NCI-H774 (cell line): ENCODE measurements around the gene TRMT10B.

Experiments
- DNase-seq: peaks from one replicate; lab custom pipeline; 2025; lab: John Stamatoyannopoulos, UW

The TRMT10B gene, protein sequence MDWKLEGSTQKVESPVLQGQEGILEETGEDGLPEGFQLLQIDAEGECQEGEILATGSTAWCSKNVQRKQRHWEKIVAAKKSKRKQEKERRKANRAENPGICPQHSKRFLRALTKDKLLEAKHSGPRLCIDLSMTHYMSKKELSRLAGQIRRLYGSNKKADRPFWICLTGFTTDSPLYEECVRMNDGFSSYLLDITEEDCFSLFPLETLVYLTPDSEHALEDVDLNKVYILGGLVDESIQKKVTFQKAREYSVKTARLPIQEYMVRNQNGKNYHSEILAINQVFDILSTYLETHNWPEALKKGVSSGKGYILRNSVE

DNA sequence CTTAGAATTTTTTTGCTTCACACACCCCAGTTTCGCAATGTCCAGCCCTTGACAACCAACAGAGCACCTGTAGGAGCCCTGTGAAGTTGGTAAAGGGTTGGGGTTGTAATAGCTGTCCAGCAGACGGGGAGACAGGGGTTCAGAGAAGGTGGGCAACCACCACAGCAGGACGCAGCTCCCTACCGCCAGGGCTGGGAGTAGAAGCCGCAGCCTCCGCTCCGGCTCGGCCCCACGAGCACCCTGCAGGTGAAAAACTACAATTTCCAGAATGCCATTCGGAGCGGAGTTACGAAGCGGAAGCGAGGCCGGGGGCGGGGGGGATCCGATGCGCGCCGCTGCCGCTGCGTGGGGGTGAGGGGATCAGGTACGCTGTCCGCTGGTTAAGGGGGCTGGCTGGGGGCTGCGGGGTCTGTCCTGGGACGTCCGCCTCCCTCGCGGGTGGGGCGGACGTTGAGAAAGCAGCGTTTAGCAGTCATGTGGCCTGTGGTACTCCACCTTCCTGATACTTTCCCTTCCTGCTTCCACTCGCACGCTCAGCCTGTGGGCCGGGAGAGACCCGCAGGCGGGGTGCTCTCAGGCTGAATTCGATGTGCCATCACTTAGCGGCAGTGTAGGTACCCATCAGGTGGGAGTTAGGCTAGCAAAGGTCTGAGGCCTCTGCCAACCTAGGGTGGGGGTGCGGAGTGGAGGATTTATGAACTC lies at the start of gene TRMT10B:
Gene TRMT10B, plus strand, starts transcription at position 317 of the 702 bp plus-strand sequence. CDS start 8,127 bp downstream, outside the sequence.
- peak; percentile 25 for DNase-seq

DNA sequence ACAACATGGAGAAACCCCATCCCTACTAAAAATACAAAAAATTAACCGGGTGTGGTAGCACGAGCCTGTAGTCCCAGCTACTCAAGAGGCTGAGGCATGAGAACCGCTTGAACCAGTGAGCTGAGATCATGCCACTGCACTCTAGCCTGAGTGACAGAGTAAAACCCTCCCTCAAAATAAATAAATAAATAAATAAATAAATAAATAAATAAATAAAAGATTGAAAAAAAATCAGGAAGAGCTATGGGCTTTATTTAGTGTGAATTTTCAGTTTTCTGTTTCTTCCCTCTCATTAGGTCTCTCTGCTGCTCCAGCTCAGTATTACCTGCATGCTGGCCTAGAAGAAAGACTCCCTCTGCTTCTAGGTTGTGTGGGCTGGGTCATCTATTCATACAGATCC lies 47.8 kb upstream of the TRMT10B start:
- no peak for DNase-seq

DNA sequence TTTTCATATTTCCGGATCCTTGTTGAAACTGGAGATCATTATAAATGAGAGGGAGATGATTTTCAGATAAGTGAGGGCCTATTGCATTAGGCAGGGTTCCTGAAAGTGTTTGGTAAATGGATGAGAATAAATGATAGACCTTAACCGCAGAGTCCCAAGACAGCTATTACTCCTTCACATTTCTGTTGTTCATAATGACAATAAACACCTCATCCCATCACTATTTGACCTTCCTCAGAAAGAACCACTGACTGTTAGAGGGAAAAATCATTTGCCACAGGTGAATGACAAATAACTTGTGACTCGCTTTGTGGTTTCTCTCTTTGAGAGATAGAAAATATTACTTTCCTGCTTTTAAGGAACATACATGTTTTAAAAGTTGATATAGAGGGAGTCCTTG lies 47.3 kb upstream of the TRMT10B start:
- DNase-seq: no peak

DNA sequence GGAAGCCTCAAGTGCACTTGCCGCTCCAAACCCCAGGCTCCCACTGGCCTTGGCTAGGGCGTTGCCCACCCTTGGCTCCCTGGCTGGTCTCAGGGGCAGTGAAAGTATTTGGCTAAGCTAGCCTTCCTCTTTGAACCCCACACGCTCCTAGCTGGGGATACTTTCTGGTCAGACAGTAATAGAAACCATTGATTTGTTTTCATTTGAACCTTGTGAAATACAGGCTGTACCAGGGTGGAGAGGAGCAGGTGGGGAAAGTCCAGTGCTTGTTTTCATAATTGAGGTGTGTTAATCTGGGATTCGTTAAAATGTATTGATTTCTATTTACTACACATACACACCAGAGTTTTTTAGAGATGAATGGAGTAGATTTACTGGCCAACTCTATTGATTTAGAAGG lies 45.9 kb upstream of the TRMT10B start:
- DNase-seq: no peak

DNA sequence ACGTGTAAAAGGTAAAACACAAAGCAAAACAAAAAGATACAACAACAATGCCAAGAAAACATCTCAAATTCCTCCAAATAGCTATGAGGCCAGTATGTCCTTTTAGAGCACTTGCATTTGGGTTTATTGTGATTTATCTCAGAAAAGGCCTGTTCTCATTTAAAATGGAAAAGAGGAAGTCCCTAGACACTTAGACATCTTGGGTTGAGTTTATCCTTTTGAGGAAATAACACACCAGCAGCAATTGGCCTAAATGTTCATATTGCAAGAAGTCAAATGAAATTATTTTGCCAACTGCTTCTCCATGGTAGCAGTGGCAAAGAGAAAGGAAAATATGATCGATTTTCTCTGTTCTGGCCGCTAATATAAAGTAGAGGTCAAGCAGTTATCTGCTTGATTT lies 43.6 kb upstream of the TRMT10B start:
- no peak for DNase-seq

DNA sequence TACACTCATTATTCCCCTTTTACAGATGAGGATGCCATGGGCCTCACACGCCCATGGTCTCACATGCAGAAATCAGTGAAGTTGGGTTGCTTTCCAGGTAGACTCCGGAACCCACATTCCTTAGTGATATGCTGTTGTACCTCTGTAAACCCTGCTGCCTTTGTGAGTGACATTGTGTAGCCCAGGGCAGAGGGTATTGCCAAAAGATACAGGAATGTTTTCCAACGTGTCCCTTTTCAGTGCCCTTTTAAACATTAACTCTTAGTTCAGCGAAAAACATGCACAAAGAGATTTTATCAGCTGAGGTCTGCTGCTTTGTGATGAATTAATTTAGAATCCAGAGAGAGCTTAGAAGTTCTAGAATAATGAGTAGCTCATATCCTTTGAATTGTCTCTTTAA lies 38.3 kb upstream of the TRMT10B start:
- no peak for DNase-seq

DNA sequence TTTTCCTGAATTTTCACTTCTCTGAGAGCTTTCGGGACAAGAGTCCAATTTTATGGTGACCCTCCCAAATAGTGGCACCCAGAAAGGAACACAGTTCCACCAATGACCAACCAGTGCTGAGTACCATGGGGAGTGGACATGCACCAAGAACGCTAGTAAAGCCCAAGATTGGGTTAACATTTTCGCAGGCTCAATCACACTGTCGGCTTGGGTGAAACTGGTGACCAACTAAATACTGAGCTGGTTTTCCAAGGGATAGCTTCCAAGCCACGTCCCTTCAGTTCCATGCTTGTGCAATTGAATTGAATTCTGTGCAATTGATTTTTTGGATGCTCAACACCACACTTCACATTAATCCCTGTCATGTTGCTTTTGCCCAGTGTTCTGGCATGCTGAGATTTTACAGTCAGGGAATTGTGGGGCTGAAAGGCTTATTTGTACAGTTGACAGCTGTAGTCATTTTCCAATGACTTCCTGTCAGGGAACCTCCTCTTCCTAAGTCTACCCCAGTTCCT lies 37.6 kb upstream of the TRMT10B start:
- DNase-seq: no peak

DNA sequence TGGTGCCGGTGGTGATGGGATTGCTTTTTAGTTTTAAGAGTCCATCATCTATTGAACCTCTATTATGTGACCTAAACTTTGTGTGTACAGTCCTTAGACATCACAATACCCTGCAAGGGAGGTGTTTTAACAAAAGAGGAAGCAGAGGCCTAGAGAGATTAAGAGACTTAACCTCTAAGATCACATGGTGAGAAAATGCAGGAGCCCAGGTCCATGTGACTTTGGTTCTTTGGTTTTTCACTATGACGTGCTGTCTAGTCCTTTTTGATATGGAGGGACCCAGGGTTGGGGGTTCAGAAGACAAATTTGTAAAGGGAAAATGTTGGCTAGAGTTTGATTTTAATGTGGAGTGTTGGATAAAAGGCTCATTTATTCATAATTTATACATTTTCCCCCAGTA lies 34.1 kb upstream of the TRMT10B start:
- no peak for DNase-seq

DNA sequence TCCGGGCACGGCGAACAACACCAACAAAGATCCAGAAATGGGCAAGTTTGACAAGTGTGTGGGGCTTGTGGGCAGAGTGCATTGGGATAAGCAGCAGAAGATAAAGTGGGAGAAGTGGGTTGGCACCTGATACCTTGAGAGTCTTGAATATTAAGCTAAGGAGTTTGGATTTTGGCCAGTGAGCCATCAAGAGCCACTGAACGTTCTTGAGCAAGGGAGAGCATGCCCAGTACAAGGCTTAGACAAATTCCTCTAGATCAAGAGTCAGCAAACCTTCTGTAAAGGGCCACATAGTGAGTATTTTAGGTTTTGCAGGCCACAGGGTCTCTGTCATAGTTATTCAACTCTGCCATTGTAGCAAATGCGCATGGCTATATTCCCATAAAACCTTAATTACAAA lies 26.6 kb upstream of the TRMT10B start:
- no peak for DNase-seq

DNA sequence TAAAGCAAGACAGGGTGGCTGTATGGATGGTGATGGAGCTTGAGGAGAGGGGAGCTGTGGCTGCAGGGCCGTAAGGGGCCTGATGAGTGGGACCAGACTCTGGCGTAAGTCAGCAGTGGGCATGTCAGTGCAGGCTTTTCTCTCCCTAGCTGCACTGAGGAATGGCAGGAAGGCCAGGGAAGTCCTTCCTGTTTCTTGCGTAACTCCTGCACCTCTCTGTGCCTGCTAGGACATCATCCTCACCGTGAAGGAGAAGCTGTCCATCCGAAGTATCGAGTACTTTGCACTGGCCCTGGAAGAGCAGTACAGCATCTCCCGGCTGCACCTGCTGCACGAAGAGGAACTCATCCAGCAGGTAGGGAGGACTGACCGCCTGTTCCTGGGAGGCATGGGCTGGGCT lies 24.1 kb upstream of the TRMT10B start:
- DNase-seq: no peak

DNA sequence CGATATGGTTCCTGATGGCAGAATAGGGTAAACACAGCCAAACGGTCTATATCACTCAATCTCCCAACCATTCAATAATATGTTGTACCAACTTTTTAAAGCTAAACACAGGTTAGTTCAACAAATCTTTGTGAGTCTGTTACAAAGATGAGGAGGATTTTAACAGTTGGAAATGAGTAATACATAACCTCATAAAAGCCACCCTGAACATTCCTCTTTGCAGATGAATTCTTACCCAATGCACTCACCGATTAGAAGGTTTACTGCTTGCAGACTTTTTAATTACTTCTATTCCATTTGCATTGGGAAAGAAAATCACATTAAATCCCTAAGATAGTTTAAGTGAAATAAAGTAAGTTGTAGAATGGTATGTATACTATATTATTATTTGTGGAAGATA lies 23.3 kb upstream of the TRMT10B start:
- DNase-seq: no peak

DNA sequence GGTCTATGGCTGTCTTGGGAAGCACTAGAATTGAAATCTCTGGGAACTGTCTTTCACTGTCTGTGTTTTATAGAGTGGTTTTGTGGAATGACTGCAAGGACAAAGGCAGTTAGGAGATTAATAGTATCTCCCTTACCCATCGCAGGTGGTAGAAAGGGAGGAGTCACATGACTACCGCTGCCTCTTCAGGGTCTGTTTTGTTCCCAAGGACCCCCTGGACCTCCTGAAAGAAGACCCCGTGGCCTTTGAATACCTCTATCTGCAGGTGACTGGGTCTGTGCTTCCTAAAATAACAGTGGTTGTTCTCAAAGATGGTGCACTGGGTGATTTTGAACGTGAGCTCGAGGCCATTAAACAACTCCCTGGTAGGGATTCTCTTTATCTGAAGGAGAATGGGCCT lies 22.8 kb upstream of the TRMT10B start:
- DNase-seq: no peak

DNA sequence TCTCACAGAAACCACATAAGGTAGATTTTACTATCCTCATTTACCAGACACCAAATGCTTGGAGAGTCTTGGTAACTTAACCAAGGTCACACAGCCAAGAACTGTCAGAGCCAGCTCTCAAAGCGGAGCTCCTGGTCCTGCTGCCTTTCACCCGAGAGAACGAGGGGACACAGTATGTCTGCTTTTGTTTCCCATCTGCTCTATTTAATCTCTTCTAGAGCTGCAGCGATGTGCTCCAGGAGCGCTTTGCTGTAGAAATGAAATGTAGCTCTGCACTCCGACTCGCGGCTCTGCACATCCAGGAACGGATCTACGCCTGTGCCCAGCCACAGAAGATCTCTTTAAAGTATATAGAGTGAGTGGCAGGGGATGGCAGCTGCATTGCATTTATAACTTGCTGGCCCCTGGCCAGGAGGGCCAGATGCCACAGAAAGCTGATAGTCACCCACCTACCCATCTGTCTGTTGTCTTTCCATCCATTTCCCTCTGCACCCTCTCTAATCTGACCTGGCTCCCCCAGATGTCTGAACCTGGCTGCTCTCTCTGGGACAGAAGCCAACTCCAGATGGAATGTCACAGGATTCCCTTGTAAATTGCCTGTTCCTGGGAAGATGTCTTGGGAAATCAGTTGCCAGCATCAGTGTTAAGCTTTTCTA lies 21.4 kb upstream of the TRMT10B start:
- no peak for DNase-seq

DNA sequence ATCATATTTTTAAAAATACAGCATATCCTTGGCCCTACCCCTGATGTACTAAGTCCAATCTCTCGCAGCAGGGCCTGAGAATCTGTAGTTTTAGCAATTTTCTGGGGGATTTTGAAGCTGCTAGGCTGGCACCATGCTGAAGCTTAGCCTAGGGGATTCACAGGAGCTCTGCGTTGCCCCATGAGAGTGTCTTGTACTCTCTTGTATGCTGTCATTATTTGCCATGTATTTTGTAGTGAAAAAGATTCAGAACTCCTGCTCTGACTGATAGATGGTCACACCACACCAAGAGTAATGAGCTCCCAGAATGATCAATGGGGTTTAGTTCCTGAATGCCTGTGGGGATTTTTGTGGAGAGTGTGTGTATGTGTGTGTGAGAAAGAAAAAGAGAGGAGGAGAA lies 20.7 kb upstream of the TRMT10B start:
- no peak for DNase-seq

DNA sequence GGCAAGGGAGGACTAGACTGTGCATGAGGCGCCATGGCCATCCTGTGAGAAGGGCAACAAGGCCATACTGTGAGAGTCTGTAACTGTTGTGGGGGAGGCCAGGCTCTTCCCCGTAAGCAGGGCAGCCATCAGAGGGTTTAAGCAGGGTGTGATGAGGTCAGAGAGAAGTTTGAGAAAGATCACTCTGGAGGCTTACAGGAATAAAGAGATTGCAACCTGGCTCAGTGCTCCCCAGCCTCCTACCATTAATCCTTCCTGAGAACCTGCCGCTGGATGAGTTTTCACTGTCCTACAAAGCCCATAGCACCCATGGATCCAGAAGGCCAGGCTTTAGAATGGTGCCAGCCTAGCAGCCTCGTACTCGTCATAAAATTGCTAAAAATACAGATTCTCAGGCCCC lies 14.4 kb upstream of the TRMT10B start:
- no peak for DNase-seq

DNA sequence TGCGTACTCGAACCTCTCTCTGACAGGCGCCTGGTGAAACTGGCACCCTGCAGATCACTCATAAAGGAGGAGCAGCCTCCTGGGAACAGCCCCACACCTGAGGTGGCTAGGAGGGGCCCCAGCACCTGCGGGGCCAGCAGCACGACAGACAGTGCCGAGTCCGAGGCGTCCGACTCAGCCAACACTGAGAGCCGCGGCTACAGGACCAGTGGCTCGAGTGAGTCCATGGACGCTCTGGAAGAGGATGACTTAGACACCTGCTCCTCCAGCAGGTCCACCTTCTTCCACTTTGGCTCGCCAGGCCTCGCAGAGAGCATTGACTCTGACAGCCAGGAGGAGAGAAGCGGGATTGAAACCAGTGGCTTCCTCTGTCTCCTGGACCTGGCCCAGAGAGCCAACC lies 13.5 kb upstream of the TRMT10B start:
- DNase-seq: no peak

DNA sequence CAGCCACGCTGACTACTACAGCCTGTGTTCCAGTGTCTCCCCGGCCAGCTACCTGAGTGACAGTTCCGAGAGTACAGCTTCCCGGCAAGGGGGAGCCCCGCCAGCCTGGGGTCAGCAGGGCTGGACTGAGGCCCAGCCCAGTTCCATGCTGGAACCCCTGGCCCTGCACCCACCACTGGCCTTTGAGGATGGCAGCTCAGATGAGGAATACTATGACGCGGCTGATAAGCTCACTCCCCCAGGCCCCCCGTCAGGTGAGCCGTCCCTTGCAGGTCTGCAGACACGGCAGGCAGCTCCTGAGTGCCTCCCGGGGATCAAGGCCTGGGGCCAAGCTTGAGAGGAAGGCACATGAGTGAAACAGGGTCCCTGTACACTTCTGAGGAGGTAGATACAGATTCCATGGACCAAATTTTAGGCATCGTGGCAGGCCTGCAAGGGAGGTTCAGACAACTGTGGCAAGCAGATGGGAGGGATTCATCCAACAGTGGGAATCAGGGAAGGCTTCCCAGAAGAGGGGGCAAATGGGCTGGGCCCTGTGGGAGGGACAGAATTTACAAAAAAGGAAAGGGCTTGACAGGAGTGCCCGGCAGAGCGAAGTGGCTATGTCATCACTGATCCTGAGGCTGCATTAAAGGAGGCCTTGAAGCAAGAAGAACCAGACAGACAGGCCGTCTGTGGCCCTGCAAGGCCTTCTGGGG lies 12.8 kb upstream of the TRMT10B start:
- no peak for DNase-seq

DNA sequence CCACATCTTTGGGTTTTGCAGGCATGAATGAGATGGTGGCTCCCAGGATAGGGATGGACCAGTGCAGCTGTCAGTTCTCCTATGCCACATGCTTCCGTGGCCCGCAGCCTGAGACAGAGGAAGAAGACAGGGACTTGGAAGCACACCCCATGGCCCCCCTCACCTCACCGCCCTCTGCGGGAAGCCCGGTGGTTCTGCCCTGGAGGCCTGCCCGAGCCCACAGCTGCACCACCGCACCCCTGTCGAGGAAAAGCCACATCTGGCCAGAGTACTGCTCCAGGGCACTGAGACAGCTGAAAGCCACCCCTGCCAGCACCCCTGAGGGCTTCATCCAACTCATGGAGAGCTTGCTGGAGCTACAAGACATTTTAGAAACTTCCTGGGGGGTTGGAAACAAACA lies 7.6 kb upstream of the TRMT10B start:
- DNase-seq: no peak

DNA sequence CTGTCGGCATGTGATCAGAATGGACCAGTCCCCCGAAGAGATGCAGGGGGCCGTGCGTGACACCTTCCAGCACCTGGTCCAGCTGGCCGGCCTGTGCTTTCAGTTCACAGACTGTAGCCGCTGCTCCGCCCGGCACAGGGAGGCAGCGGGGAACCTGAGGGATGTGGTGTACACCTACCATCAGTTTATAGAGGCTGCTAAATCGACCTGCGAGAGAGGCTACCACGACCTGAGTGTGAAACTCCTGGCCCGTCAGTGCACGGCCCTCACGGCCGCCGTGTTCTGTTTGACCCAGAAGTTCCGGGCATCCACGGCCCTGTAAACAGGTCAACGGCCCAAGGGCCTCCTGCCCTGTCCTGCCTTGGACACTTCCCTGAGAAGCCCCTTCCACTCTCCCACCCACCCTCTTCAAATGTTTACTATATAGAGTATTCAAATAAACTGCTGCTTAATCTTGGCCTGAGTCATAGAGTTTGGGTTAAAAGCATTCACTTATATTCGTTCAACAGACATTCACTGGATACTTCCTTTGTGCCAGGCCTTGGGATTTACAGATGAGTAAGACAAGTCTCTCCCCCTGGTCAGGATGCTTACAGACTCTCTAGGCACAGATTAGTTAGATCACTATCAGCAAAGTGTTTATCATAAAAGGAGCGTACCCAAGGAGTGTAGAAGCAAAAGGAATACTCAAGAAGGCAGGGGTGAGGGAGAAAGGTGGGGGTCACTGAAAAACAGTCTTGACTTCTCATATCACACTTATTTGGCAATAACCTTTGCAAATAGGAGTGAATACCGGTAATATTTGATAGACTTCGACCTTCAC lies 6.9 kb upstream of the TRMT10B start:
- no peak for DNase-seq

DNA sequence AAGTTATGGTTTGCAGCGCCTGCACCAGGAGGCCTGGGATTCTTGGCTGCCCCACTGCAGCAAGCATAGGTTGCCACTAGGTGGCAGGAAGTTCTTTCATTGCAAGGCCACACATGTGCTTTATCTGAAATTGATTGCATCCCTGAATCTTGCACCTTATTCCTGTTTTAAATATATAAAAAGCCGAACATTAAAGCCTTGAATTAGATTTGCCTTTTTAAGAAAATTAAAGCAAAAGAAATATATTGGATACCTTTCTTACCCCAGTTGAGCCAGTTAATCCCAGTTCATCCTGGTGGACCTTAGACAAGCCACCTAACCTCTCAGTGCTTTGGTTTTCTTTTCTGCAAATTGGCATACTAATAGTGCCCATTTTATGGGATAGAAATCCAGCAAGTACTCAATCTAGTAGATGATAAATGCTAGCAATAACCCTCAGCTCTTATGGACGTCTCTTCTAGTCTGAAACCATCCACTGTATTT lies 6.3 kb upstream of the TRMT10B start:
- DNase-seq: peak; percentile 26

DNA sequence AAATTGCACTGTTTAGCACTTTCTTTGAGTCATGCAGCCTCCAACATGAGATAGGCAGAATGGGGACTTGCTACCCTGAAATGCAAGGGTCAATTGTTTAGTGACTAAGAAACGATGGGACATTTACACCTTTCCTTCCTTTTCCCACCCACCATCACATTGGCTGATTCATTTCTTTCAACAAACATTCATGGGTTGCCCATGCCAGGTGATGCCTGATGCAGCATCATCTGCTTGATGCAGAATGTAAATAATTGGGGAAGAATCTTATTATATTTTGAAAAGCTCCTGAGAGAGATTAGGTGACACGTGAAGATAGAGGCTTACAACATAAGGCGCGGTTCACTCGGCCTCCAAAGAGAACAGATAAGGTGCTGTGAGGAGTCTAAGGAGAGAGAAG lies 4.5 kb upstream of the TRMT10B start:
- DNase-seq: no peak
